GM18909 (cell line): ENCODE results near the gene MCRIP1.

Experiments
- ATAC-seq: cut with Tn5 transposase; IDR thresholded peaks from one replicate; pipeline ENCODE4 v1.9.1; 2021; ENCODE audit warnings: mild to moderate bottlenecking; ENCODE audit not compliant: unreplicated experiment, poor library complexity

MCRIP1 gene

DNA sequence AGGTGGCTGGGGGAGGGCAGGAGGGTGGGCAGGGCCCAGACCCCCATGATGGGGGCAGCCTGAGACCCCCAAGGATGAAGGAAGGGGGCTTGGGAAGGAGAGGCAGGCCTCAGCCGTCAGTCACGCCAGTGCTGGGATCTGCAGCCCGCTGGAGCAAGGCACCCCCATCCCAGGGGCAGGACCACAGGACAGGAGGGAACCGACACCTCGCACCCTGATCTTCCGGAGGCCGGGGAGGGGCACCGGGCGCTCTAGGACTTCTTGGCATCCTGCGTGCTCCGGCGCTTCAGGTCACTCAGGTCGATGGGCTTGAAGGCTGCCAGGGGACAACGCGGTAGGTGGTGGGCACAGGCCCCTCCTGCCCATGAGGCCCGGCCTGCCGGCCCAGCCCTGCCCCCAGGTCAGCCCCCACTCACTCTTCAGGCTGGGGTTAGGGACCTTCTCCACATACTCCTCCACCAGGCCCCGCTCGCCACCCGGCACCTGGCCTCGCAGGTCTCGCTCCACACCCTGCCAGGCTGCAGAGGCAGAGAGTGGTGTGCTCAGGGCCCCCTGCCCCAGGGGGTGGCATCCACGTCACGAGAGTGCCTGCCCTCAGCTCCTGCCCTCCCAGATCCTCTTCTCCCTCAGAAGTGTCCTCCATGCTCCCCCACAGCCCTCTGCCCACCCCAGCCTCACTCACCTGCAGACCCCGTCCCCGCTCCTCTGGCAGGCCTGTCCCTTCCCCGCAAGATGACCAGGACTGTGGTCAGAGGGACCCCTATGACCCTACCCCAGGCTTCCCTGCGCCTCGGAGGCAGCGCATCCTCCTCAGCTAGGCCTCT, 9.9 kb downstream of the MCRIP1 start:
- ATAC-seq, result no peak

DNA sequence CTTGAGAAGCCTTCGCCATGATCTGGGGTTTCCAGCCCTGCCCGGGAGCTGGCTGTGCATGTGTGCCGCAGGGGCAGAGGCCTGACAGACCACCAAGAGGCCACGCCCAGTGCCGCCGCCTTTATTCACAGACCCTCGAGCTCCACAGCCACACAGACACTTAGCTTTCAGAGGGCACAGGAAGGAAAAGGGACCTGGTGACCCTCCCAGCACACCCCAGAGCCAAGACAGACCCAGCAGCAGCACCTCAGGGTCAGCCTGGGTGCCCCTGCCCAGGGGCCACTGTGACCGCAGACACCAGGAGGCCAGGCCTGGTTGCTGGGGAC, 10.8 kb downstream of the MCRIP1 start:
- no peak for ATAC-seq

DNA sequence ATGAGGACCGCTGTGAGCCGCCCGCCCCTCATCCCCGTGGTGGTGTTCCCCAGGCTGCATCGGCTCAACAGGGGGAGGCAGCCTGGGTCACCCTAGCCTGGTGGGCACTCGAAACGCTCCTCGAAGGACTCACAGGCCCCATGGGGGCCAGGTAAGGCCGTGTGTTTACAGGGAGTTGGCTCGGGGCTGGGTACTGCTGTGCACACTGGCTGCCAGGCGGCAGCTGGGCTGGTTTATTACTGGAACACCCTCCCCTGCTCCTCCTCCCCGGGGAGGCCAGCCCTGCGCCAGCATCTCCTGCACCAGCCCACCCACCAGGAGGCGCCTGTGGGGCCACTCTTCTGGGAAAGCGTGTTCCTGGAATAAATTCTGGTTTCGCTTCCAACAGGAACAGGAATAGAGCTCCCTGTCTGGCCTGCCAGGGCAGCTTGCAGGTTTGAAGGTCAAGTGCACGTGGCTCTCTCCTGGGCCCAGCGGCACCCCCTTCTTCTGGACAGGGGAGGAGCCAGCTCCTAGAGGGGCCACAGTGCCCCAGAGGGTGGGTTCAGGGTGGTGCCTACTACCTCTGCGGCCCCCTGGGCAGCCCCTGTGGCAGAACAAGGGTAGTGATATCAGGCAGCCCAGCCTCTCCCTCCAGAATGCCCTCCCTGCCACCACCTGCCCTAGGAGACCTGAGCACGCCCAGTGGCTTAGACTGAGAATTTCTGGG, 11.3 kb downstream of the MCRIP1 start:
- ATAC-seq, result no peak

DNA sequence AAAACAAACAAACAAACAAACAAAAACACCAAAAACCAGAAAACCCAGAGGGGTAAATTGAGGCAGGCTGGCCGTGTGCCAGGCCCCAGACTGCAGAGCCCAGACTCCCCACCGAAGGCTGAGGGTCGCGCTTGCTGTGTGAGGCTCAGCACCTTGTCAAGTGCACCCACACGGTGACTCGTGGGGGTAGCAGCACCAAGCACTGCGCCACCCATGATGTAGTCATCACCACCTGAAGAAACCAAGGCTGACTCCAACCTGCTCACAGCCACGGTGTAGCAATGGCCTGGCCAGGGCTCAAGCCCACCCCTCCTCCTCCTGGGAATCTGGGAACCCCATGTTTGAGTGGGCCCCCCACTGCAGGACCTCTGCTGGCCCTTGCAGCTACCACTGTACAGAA, 11.9 kb downstream of the MCRIP1 start:
- no peak for ATAC-seq

DNA sequence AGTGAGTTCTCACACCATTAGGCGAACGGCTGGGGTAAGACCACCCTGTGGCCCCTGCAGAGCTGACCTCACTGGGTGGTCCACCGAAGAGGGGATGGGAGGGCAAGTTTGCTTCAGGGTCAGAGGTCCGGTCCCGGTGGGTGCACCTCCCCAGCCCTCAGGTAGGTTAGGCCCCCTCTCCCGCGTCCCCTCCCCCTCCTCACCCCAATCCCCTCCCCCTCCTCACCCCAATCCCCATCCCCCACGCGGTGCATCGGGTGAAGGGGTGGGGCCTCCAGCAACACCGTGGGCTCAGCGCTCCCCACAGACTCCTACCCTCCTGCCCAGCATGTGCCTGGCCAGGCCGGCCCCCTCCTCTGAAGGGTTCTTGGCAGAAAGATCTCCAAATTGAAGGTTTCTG, 13.4 kb downstream of the MCRIP1 start:
- ATAC-seq, result no peak

DNA sequence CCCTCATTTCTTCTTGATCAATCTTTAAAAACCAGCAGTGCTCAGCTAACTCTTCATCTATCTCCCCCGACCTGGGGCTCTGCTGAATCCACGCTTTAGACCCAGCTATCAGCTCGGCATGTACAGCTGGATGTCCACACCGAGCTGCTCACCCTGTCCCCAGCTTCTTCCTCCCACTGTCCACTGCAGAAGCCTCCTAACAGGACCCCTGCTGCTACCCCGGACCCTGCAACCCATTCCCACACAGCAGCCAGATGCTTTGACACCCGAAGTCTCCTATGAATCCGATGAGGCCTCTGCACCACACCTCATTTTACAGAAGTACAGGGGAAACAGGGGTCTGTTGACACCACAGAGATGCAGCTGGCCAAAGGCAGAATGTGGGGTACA, 15.3 kb downstream of the MCRIP1 start:
- no peak for ATAC-seq

DNA sequence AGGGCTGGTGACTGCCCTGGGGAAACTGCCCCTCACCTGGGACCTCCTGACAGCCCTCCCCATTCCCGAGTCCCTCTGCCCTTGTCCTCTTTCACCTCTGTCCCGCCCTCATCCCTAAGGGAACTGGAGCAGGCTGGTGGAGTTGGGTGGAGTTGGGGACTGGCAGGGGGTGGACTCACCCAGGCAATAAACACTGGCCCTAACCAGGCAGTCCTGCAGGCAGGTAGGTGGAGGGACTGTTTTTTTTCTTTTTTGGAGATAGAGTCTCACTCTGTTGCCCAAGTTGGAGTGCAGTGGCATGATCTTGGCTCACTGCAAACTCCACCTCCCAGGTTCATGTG, 17.5 kb downstream of the MCRIP1 start:
- ATAC-seq, result no peak

DNA sequence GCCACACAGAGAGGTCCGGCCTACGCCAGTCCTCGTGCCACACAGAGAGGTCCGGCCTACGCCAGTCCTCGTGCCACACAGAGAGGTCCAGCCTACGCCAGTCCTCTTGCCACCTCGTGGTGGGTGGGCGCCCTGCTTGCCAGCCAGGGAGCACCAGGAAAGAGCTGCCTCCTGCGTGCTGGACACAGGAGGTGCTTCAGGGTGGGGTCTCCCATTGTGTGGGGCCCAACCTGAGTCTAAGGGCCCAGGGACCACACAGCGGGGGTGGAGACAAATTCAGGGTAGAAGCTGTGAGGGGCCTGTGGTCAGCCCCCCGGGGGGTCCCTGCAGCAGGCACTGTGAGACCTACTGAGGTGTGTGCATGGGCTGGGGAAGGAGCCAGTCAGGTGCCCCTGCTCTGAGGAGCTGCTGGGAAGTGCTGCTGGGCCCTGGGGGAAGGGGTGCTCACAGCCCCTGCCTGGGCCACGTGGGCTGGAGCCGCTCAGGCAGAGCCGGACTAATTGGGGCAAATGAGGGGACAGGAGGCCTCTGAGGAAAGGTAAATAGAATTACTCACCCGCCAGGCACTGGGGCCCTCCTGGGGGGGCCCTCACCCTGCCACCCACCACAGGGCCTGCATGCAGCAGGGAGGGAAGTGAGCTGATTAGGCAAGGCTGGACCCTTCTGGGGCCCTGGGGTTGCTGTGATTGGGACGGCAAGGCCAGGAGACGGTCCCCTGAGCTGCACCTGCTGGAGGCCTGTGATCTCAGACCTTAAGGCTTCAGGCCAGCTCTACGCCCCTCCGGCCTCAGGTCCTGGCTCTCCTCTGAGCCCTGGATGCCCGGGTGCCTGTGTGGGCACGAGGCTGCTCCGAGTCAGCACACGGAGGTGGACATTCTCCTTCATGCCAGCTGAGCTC, 18.1 kb downstream of the MCRIP1 start:
- no peak for ATAC-seq

DNA sequence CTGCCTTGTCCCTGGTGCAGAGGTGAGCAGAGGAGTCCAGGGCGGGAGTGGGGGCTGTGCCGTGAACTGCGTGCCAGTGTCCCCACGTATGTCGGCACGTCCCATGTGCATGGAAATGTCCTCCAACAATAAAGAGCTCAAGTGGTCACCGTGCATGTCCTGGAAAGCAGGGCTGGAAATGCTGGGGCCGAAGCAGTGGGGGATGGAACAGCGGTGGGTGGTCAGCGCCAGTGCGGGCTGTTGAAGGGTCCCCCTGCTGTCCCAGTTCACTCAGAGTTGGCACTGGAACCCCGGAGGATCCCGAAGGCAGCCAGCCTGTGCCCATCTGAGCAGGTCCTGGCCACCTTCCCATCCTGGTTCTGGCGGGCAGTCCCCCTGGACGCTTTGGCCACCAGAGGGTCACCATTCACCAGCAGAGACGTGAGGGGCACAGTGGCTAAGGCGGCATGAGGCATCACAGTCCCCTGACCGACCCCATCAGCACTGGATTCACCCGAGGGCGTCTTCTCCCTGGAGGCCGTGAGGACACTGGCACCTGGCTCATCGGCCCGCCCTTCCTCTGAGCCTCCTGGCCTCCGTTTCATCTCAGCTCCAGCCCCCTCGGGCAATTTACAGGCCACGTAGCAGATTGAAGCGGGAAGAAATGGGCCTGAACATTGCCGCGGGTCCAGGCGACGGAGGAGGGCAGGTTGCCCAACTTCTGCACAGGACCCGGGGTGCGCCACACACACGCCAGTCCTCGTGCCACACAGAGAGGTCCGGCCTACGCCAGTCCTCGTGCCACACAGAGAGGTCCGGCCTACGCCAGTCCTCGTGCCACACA, 19.0 kb downstream of the MCRIP1 start:
- no peak for ATAC-seq

DNA sequence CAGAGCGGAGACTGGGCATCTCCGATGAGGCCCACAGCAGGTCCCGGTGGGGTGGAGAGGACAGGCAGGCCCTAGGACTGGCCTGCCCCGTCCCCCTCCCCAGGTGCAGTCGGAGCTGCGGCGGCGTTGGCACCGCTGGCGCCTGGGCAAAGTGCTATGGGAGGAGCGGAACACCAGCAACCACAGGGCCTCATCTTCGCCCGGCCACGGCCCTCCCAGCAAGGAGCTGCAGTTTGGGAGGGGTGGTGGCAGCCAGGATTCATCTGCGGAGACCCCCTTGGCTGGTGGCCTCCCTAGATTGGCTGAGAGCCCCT, 19.8 kb downstream of the MCRIP1 start:
- no peak for ATAC-seq

DNA sequence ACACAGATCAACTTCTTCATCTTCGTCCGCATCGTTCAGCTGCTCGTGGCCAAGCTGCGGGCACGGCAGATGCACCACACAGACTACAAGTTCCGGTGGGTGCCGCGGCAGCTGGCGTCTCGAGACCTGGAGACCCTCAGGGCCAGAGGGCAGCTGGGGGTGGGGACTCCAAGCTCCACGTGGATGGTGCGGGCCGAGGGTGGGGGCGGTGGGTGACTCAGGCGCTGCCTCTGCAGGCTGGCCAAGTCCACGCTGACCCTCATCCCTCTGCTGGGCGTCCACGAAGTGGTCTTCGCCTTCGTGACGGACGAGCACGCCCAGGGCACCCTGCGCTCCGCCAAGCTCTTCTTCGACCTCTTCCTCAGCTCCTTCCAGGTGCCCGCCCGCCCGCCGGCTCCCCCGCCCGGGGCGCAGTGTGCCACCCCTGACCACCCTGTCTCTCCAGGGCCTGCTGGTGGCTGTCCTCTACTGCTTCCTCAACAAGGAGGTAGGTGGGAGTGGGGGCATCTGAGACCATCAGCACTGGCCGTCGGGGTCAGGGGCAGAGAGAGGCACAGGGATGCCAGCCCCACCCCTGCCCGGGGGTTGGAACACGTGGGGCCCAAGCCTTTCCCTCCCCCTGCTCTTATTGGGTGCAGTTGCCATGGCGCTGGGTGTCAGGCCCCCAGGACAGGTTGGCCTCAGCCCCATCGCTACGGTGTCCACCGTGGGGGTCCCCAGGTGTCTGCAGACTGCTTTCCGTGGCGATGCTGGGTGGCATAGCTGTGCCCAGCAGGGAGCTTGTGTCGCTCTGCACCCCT, 20.3 kb downstream of the MCRIP1 start:
- ATAC-seq, result no peak

DNA sequence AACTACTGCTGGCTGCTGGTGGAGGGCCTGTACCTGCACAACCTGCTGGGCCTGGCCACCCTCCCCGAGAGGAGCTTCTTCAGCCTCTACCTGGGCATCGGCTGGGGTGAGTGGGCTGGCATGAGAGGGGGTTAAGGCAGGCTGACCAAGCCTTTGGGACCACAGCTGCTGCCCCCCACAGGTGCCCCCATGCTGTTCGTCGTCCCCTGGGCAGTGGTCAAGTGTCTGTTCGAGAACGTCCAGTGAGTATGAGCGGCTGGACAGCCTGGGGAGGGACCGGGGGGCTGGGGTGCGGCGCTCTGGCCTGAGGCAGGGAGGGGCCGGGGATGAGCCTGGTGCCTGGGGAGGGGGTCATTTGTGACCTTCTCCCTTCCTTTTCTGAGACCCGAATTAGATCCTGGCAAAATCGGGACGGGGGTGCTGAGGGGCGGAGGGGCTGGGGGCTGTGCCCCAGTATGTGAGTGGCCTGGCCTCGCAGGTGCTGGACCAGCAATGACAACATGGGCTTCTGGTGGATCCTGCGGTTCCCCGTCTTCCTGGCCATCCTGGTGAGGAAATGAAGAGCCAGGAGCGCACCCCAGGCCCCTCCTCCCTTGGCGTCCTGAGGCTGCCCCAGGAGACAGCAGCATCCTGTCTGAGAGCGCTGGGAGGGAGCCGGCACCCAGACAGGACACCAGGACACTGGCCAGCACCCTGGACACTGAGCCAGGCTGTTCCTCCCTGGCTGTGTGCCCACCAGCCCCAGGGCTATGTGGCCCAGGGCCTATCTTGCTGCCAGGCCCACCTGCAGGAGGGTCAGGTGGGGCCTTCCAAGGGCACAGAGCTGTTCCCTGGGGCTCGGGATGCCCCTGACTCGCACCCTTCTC, 21.2 kb downstream of the MCRIP1 start:
- no peak for ATAC-seq

DNA sequence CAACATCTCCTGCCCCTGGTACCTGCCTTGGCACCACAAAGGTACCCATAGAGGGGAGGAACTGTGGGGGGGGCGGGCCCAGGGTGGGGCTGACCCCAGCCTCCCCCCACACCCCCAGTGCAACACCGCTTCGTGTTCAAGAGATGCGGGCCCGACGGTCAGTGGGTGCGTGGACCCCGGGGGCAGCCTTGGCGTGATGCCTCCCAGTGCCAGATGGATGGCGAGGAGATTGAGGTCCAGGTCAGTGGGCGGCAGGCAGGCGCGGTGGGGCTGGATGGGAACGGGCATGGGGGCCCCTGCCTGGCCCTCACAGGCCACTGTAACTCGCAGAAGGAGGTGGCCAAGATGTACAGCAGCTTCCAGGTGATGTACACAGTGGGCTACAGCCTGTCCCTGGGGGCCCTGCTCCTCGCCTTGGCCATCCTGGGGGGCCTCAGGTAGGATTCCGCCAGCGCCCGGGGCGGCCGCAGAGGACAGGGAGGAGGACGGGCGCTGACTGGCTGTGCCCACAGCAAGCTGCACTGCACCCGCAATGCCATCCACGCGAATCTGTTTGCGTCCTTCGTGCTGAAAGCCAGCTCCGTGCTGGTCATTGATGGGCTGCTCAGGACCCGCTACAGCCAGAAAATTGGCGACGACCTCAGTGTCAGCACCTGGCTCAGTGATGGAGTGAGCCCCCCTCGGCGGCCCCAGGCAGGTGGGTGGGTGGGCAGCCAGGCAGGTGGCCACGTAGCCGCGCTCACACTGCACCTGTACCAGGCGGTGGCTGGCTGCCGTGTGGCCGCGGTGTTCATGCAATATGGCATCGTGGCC, 22.0 kb downstream of the MCRIP1 start:
- ATAC-seq, result no peak

DNA sequence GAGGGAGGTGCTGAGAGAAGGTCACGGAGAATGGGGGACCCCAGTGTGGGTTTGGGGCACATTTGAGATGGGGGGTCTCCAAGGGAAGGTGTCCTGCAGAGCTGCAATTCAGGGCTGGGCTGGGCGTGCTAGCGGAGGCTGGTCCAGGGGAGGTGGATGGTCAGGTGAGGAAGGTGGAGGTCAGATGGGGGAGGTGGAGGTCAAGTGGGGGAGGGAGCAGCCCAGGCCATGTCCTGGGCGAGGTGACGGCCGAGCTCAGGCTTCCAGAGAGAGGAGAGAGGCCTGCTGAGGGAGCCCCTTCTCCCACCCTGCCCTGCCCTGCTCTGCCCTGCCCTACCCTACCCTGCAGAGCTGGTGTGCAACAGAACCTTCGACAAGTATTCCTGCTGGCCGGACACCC, 22.6 kb downstream of the MCRIP1 start:
- no peak for ATAC-seq

DNA sequence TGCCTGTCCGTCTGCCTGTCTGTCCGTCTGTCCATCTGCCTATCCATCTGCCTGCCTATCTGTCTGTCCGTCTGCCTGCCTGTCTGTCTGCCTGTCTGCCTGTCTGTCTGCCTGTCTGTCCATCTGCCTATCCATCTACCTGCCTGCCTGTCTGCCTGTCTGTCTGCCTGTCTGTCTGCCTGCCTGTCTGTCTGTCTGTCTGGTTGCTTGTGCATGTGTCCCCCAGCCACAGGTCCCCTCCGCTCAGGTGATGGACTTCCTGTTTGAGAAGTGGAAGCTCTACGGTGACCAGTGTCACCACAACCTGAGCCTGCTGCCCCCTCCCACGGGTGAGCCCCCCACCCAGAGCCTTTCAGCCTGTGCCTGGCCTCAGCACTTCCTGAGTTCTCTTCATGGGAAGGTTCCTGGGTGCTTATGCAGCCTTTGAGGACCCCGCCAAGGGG, 23.5 kb downstream of the MCRIP1 start:
- ATAC-seq, result no peak

DNA sequence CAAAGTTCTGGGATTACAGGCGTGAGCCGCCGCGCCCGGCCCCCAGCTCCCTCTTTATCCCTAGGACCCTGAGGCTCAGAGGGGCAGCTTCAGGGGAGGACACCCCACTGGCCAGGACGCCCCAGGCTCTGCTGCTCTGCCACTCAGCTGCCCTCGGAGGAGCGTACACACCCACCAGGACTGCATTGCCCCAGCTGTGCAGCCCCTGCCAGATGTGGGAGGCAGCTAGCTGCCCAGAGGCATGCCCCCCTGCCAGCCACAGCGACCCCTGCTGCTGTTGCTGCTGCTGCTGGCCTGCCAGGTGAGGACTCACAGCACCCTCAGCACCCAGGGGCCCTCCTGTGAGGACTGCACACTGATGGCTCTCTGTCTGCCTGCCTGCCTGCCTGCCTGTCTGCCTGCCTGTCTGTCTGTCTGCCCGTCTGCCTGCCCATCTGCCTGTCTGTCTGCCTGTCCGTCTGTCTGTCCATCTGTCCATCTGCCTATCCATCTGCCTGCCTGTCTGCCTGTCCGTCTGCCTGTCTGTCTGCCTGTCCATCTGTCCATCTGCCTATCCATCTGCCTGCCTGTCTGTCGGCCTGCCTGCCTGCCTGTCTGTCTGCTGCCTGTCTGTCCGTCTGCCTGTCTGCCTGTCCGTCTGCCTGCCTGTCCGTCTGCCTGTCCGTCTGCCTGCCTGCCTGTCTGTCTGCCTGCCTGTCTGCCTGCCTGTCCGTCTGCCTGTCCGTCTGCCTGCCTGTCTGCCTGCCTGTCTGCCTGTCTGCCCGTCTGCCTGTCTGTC, 24.1 kb downstream of the MCRIP1 start:
- ATAC-seq, result no peak

DNA sequence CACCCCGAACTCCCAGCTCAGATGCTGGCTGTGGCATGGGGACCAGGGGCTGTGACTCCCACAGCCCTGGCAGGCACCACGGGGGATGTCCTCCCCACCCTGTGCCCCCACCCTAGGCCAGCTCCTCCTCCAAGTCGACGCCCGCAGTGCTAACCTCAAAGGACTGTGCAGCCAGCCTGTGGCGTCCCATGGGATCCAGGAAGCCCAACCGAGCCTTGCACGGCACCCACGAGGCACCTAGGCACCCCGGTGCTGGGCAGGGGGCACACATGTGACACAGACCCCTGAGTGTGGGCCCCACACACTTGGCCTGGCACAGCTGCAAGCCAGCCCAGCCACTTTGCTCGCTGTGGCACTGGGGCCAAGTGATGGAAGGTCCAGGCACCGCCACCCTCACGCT, 25.3 kb downstream of the MCRIP1 start:
- ATAC-seq, result no peak
